Fibroblast of the conjunctiva (primary cell): ENCODE results near the gene NAV3.

Source experiments
- DNase-seq: peaks from one replicate; pipeline ENCODE4 v3.0.0-alpha.2; 2010; ENCODE audit warnings: low read depth

NAV3 gene

GRCh38 chr12:77928078-77928477 is 97.4 kb downstream of the NAV3 start:
- DNase-seq, result no peak

DNA sequence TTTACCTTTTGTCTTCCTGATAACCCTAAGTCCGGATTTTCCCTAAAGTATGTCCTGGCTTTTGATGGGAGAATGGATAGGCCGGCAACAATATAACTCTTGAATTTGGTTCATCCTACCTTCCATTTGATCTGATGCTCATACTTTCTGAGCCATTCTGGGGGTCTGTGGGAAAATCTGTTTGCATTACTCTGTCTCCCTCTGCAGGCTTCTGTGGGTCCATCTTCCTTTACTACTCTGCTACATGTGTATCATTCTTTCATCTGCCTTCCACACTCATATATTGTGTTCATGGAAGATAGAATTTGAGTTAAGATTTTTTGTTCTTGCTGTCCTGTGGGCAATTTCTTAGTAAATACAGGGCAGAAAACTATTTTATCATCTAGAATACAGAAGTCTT is 101.5 kb downstream of the NAV3 start:
- DNase-seq, result no peak

- DNase-seq, result no peak
Observed at GRCh38 chr12:77938301-77938700, 107.6 kb downstream of the NAV3 start.

DNA sequence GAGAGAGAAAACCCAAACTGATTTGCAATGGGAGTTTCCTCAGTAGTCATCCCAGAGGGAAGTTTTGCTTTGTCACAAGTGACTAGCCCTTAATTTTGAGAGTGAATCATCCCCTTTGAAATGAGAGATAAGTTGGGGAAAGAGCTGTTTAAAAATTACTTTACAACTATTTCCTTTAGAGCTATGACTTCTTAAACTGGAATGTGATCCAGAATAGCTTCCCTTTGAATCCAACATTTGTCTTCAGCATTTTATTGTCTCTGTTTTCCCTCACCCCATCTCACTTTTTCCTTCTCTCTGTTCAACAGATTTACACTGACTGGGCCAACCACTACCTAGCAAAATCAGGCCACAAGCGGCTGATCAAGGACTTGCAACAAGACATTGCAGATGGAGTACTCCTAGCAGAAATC is 109.3 kb downstream of the NAV3 start:
- peak; percentile 52 for DNase-seq

GRCh38 chr12:77940567-77940966 is 109.9 kb downstream of the NAV3 start:
- DNase-seq, result peak; percentile 41

DNA sequence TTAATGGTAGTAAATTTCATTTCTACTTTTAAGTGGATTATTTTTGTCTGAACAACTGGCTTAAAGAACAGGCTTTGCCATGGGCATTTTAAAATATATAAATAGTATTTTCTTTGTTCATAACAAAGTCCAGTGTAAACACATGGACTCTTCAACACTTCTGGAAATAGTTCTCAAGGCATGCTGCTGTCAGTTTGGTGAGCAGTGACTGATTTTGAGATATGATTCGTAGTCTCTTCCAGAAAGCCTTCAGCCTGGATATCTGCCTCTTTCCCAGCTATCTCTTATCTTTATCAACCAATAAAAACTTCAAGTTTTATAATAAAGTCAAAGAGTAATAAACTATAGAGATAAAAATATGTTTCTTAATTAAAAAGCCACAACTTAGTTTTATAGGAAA is 110.7 kb downstream of the NAV3 start:
- DNase-seq, result no peak

DNA sequence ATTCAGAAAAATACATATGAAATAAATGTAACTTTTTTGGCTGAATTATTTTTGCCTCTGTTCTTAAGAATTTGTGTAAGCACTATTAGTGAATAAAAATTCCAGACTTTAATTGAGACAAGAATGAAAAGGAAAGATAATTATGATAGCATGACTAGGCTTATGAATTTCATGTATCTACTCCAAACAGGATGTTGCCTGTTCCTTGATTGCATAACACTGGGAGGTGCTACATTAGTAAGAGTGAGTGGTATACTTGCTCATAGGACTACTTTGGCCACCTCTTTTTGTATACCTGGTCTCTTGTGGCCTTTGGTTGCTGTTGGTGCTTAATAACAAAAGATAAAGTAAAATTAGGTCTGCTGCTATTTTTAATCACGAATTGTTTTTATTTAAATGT is 112.8 kb downstream of the NAV3 start:
- peak; percentile 47 for DNase-seq

GRCh38 chr12:77946541-77947061 is 115.9 kb downstream of the NAV3 start:
- no peak for DNase-seq

- peak; percentile 49 for DNase-seq
Observed at GRCh38 chr12:77947330-77947729, 116.6 kb downstream of the NAV3 start.

- no peak for DNase-seq
Observed at GRCh38 chr12:77947746-77948145, 117.1 kb downstream of the NAV3 start.

DNA sequence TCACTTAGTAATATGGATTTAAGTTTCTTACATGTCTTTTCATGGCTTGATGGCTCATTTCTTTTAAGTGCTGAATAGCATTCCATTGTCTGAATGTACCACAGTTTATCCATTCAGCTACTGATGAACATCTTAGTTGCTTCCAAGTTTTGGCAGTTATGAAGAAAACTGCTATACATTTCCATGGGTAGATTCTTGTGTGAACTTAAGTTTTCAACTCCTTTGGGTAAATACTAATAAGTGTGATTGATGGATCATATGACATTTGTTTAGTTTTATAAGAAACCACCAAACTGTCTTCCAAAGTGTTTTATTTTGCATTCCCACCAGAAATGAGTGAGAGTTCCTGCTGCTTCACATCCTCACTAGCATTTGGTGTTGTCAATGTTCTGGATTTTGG is 119.2 kb downstream of the NAV3 start:
- no peak for DNase-seq

DNA sequence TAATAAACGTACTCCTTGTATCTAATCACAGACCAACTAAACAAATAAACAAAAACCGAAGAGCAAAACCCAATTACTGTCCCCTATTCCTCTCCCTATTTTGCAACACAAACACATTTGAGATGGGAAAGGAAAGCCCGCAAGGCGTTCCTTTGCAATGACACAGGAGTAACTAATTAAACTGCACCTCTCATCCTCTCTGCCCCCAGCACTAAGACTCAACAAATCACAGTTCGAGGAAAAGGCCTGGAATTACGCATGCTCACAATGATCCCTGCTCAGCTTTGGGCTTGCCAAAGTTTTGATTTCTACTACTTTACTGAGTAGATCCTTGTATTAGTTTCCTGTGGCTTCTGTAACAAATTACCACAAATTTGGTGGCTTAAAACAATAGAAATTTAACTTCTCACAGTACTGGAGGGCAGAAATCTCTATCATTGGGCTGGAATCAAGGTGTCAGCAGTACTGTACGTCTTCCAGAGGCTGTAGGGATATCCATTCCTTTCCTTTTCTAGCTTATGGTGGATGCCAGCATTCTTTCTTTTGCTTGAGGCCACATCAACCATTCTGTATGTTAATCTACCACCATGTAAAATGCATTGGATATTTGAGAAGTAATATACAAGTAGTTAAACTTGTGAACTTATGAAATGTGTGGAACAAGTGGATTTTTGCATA is 123.0 kb downstream of the NAV3 start:
- DNase-seq, result no peak

DNA sequence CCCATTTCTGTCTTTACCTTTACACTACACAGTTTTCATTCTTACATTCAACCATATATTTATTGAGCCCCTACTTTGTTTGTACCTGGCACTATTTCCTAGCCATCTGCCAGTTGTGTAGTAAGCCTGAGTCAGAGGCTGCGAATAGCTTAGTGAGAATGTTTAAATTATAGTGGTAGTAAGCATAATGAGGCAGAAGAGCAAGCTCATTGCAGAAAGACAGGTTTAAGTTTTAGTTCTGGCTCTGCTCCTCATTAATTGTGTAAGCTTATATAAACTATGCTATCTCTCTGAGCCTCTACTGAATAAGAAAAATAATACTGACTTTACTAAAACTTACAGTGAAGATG is 123.5 kb downstream of the NAV3 start:
- DNase-seq, result no peak

DNA sequence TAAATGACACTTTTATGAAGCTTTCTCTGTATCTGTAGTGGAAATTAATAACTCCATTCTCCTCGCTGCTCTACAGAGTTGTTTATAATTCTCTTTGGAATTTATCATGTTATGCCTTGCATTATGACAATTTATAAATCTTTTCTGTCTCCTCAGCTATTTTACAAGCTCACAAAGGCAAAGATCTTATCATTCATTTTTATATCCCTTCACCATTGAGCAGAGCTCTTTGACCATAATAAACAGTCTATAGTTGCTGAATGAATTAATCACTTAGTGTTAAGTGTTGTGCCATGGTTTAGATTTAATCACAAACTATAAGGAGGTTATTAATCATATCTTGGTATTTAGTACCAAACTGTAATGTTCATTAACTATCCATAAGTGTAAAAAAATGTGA is 126.4 kb downstream of the NAV3 start:
- no peak for DNase-seq

GRCh38 chr12:77963576-77964178 is 133.0 kb downstream of the NAV3 start:
- DNase-seq, result no peak

DNA sequence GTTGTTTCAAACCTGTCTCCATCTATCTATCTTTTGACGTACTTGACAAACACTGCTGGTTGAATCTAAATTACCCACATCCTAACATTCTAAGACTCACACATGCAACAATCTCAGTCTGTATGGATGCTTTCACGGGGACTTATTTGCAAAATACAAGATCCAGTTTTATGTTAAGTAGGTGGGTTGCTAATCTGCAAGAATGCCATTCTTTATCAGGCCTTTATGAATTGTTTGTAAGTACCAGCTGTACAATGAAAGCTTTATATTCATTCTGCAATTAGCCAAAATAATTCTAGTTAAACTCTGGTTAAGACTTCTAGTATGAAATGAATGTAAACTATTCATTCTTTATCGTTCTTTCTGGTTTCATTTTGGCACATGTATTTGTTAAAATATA is 135.1 kb downstream of the NAV3 start:
- no peak for DNase-seq

DNA sequence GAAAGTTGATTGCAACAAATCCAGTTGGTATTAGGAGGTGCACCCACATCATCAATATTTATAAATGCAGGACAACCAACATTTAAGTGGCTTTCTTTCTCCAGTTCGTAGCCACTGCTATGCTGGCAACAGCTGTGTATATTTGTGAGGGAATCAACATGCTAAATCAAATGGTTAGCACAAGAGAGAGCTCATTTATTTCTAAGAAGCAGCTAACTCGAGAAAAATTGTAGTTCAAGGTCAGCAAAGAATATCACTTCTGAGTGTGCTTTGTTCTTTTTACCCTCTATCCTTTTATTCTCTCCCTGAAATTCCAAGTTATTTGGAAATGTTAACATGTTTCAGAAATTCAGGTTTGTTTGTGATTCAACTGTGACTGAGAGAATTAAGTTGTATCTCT is 137.3 kb downstream of the NAV3 start:
- no peak for DNase-seq

- no peak for DNase-seq
Observed at GRCh38 chr12:77968571-77968970, 137.9 kb downstream of the NAV3 start.

DNA sequence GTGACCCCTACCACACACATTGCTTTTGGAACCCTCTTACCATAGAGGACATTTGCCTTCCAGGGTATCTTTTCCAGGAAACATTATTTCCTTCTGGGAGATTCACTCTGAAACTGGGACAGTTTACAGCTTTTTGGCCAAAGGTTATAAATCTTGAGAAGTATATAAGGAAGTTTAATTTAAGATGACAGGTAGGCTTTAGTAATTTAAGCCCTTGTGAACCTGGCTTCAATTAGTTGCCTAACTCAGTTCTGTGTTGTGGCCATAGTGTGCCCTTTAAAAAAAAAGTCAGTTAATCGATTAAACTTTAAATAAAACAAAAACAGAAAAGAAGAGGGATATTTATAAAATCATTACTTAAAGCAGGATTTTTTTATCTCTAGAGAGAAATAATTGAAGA is 142.9 kb downstream of the NAV3 start:
- no peak for DNase-seq

DNA sequence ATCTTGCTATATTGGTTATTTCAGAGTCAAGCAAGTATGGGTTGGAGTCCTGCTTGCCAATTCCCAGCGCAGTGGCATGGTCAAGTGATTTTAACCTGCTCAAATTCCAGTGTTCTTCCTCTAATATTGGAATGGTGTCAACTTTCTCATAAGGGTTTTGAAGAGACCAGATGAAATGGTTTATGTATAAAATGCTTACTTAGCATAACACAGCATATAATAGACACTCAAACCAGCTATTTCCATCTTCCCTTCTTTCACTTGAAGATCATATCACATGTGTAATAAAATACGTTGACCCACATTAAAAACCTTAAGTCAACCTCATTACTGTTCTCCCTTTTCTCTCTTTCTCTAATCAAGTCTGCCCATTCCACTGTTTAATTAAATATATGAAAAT is 144.0 kb downstream of the NAV3 start:
- no peak for DNase-seq

DNA sequence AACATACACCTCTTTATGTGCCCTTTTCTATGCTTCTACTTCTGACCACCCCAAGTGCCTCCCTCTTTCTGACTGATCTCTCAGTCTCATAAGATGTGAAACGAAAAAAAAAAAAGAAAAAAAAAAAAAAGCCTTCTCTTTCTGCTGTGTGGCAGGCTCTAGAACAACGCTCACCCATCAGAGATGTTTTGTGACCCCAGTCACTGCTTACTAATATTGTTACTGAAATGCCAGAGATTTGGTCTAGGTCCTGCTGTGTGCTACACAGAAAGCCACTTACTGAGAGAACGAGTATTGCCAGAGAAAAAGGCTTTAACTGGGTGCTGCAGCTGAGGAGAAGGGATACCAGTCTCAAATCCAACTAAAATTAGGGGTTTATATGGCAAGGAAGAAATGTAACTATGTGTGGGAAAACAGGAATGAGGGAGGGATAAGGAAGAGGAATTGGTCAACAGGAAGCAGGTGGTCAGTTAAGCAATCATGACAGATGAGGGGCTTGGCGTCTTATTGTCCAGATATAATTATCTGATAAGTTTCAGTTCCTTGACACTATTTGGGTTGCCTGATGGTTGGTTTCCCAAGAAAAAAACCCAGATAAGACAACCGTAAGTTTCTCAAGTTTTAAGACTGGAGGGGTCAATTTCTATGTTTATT is 149.0 kb downstream of the NAV3 start:
- no peak for DNase-seq

DNA sequence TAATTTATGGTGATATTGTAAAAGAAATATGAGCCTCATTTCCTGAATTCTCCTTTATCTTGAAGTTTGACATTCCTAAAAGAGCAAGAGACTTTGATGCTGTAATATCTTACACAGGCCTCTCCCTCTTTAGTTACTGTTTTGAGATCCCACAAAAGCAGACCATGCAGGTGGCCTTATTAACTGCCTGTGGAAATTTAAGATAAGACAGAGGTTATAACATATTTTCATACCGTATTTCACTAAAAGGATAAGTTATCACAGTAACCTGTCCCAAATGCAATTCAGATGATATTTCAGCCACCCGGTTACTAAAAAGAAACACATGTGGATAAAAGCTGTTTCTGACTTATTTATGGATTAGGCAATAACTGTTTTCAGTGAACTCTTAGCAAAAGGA is 150.1 kb downstream of the NAV3 start:
- DNase-seq, result no peak

GRCh38 chr12:77983859-77984258 is 153.2 kb downstream of the NAV3 start:
- DNase-seq, result no peak

DNA sequence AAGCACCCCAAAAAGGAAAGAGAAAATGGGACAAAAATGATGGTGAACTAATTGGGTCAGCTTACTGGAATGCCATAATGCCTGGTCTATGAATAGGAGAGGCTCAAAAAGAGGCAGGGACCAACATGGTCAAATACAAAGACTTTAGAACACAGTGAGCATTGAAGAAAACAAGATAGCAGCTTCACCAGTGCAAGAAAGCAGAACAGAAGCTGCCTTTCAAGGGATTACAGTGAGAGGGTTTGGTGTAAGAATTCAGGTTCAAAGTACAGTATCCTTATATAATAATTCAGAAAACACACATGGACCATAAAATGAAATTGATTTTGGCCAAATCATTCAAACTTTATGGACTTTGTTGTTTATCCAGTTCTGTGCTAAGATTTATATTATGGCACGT is 162.1 kb downstream of the NAV3 start:
- DNase-seq, result no peak
